HepG2 (cell line): Measurements from ENCODE around the gene ARHGAP26. TPM values are rescaled to one million over a fixed set of nuclear protein-coding genes. Genes with fewer than 3 reads are reported as not detected.

Source experiments
- CHCHD3 ChIP-seq: sonication (generic); formaldehyde crosslinking; IDR thresholded peaks from 2 replicates; pipeline ENCODE4 v1.8.0; 2022; ENCODE audit warnings: mild to moderate bottlenecking, missing genetic modification reagents, moderate library complexity
- DNMT3B ChIP-seq: conservative IDR thresholded peaks from 2 replicates; pipeline ENCODE4 v1.6.1; 2016; ENCODE audit warnings: missing biosample characterization, control low read depth
- FLYWCH1 ChIP-seq: sonication (generic); formaldehyde crosslinking; IDR thresholded peaks from 2 replicates; pipeline ENCODE4 v1.8.1; 2023; ENCODE audit warnings: mild to moderate bottlenecking, missing genetic modification reagents
- FOXA3 ChIP-seq: IDR thresholded peaks from 2 replicates; pipeline ENCODE4 v1.6.1; 2016; ENCODE audit warnings: missing genetic modification reagents, missing compliant biosample characterization
- GLMP ChIP-seq: sonication (generic); formaldehyde crosslinking; IDR thresholded peaks from 2 replicates; pipeline ENCODE4 v1.9.0; 2021; ENCODE audit warnings: missing genetic modification reagents, mild to moderate bottlenecking, borderline replicate concordance
- HDAC1 ChIP-seq: sonication (generic); formaldehyde crosslinking; IDR thresholded peaks from 2 replicates; pipeline ENCODE4 v1.5.1; 2020; ENCODE audit warnings: mild to moderate bottlenecking, missing genetic modification reagents
- JARID2 ChIP-seq: sonication (generic); formaldehyde crosslinking; IDR thresholded peaks from 2 replicates; pipeline ENCODE4 v1.8.1; 2023; ENCODE audit warnings: missing genetic modification reagents, inconsistent platforms; ENCODE audit not compliant: insufficient replicate concordance
- MTA1 ChIP-seq: sonication (generic); formaldehyde crosslinking; IDR thresholded peaks from 2 replicates; pipeline ENCODE4 v1.4.0; 2020; ENCODE audit warnings: missing genetic modification reagents, mild to moderate bottlenecking, borderline replicate concordance
- SIX1 ChIP-seq: sonication (generic); formaldehyde crosslinking; IDR thresholded peaks from 2 replicates; pipeline ENCODE4 v1.4.0; 2020; ENCODE audit warnings: missing genetic modification reagents, borderline replicate concordance
- SRSF9 ChIP-seq: fragments of 200-400 bp; formaldehyde crosslinking; IDR thresholded peaks from 2 replicates; pipeline ENCODE4 v1.6.1; 2018; ENCODE audit warnings: borderline replicate concordance, mild to moderate bottlenecking, low read depth, low read length; ENCODE audit not compliant: insufficient read depth, poor library complexity, severe bottlenecking
- ZFY ChIP-seq: sonication (generic); formaldehyde crosslinking; IDR thresholded peaks from 2 replicates; pipeline ENCODE4 v1.4.0; 2020; ENCODE audit warnings: missing genetic modification reagents
- ZNF138 ChIP-seq: sonication (generic); formaldehyde crosslinking; IDR thresholded peaks from 2 replicates; pipeline ENCODE4 v1.5.0; 2020; ENCODE audit warnings: mild to moderate bottlenecking, low read depth, missing genetic modification reagents
- ZNF205 ChIP-seq: IDR thresholded peaks from 2 replicates; pipeline ENCODE4 v1.6.1; 2018; ENCODE audit warnings: missing biosample characterization, missing genetic modification reagents
- ZNF30 ChIP-seq: sonication (generic); formaldehyde crosslinking; IDR thresholded peaks from 2 replicates; pipeline ENCODE4 v1.5.0; 2020; ENCODE audit warnings: mild to moderate bottlenecking, missing genetic modification reagents
- ZNF382 ChIP-seq: sonication (generic); formaldehyde crosslinking; IDR thresholded peaks from 2 replicates; pipeline ENCODE4 v1.5.0; 2020; ENCODE audit warnings: missing genetic modification reagents, mild to moderate bottlenecking, borderline replicate concordance
- ZNF414 ChIP-seq: sonication (generic); formaldehyde crosslinking; IDR thresholded peaks from 2 replicates; pipeline ENCODE4 v1.5.0; 2020; ENCODE audit warnings: missing genetic modification reagents
- ZNF552 ChIP-seq: sonication (generic); formaldehyde crosslinking; IDR thresholded peaks from 2 replicates; pipeline ENCODE4 v1.9.0; 2022; ENCODE audit warnings: missing genetic modification reagents, mild to moderate bottlenecking, borderline replicate concordance
- ZNF576 ChIP-seq: sonication (generic); formaldehyde crosslinking; IDR thresholded peaks from 2 replicates; pipeline ENCODE4 v1.4.0; 2020; ENCODE audit warnings: mild to moderate bottlenecking, missing genetic modification reagents
- ZNF609 ChIP-seq: sonication (generic); formaldehyde crosslinking; IDR thresholded peaks from 2 replicates; pipeline ENCODE4 v1.4.0; 2020; ENCODE audit warnings: mild to moderate bottlenecking, missing genetic modification reagents, borderline replicate concordance
- ZNF674 ChIP-seq: sonication (generic); formaldehyde crosslinking; IDR thresholded peaks from 2 replicates; pipeline ENCODE4 v1.5.0; 2020; ENCODE audit warnings: low read depth, mild to moderate bottlenecking, missing genetic modification reagents
- ZNF7 ChIP-seq: IDR thresholded peaks from 2 replicates; pipeline ENCODE4 v1.6.1; 2016; ENCODE audit warnings: missing biosample characterization, missing genetic modification reagents
- ZNF709 ChIP-seq: sonication (generic); formaldehyde crosslinking; IDR thresholded peaks from 2 replicates; pipeline ENCODE4 v1.5.0; 2020; ENCODE audit warnings: mild to moderate bottlenecking, missing genetic modification reagents
- ZSCAN12 ChIP-seq: sonication (generic); formaldehyde crosslinking; IDR thresholded peaks from 2 replicates; pipeline ENCODE4 v1.9.0; 2021; ENCODE audit warnings: mild to moderate bottlenecking, missing genetic modification reagents
- polyA plus RNA-seq, 8 experiments: library from polyadenylated mRNA; depleted of rRNA in 3 of 8; stranded (reverse) in 7 of 8; unstranded in 1 of 8; fragments of >200 nt; fragmentation: Illumina TruSeq in 4 of 8; extraction: Trizol in 4 of 8; gene quantifications; 2 replicates each; pipeline versions ENCODE4 v1.2.1 to v1.2.3, GENCODE V29; 2011 to 2016; ENCODE audit warnings: low read depth in 4 of 8, missing spikeins in 1 of 8, mixed read lengths in 1 of 8; ENCODE audit not compliant: insufficient read depth in 1 of 8
- total RNA-seq, 5 experiments: library from RNA; depleted of rRNA; stranded (reverse); fragments of >200 nt; fragmentation: Illumina TruSeq; extraction: Trizol; gene quantifications; 2 replicates each; pipeline ENCODE4 v1.2.3, GENCODE V29; 2016; ENCODE audit warnings: low read depth in 1 of 5

Gene ARHGAP26
- total and polyA plus RNA-seq, 2 of the 13 experiments (the other 11 are each of a cell fraction or from before 2014, with no cell fraction given): 9.6 to 18.2 TPM

- TF ChIP-seq ZNF609 (CRISPR knock-in tag): peak; percentile 88
- no peak for TF ChIP-seq ZNF709
- TF ChIP-seq HDAC1 (CRISPR knock-in tag): peak; percentile 75
- peak; percentile 11; the same call in 1 of the 2 replicates for TF ChIP-seq ZNF7
- TF ChIP-seq ZSCAN12 (CRISPR knock-in tag): no peak
- TF ChIP-seq SIX1 (CRISPR knock-in tag): no peak
- no peak for TF ChIP-seq ZNF674 (CRISPR knock-in tag)
- TF ChIP-seq ZNF205: peak; percentile 69; the same call in 1 of the 2 replicates
- no peak for TF ChIP-seq ZNF576 (CRISPR knock-in tag)
- TF ChIP-seq SRSF9: no peak
- no peak for TF ChIP-seq CHCHD3
- TF ChIP-seq FOXA3 (CRISPR knock-in tag): peak; percentile 77; the same call in 1 of the 2 replicates
- no peak for TF ChIP-seq ZNF414 (CRISPR knock-in tag)
- TF ChIP-seq DNMT3B (CRISPR knock-in tag): no peak
- TF ChIP-seq FLYWCH1 (CRISPR knock-in tag): no peak
- TF ChIP-seq GLMP (CRISPR knock-in tag): no peak
- no peak for TF ChIP-seq JARID2 (CRISPR knock-in tag)
- no peak for TF ChIP-seq ZNF30 (CRISPR knock-in tag)
- TF ChIP-seq MTA1 (CRISPR knock-in tag): 0 out of 2 replicates have a peak, but pooled peaks have one; percentile 45
- TF ChIP-seq ZNF382 (CRISPR knock-in tag): no peak
- peak; percentile 15; the same call in 1 of the 2 replicates for TF ChIP-seq ZFY (CRISPR knock-in tag)
- no peak for TF ChIP-seq ZNF552 (CRISPR knock-in tag)
- TF ChIP-seq ZNF138 (CRISPR knock-in tag): no peak
Observed at GRCh38 chr5:142981886-142982820, 212.0 kb downstream of the ARHGAP26 start (continued).
